Esophagus squamous epithelium (tissue), 5 donors: ENCODE measurements around the gene FAM107B. TPM values are rescaled to one million over a fixed set of nuclear protein-coding genes. Genes with fewer than 3 reads are reported as not detected.

ENCODE experiments used
- DNase-seq: peaks from one replicate; lab custom pipeline; 2025; lab: John Stamatoyannopoulos, UW
- H3K27ac ChIP-seq, 4 donors: fragments of 200-600 bp; sonication (generic); one replicate each; pipeline ENCODE4 v1.5.1; 2016 to 2019; ENCODE audit warnings: mild to moderate bottlenecking in 1 of 4
- H3K27me3 ChIP-seq, 4 donors: fragments of 200-600 bp; sonication (generic); 1 replicate in 3 of 4; 2 replicates in 1 of 4; pipeline versions ENCODE4 v1.5.1 to v1.6.0; 2017 to 2021; ENCODE audit warnings: antibody characterized with exemption in 1 of 4
- H3K36me3 ChIP-seq, 3 donors: fragments of 200-600 bp; sonication (generic); one replicate each; pipeline ENCODE4 v1.5.1; 2016 to 2019
- H3K4me1 ChIP-seq, 3 donors: fragments of 200-600 bp; sonication (generic); one replicate each; pipeline ENCODE4 v1.5.1; 2017 to 2019
- H3K4me3 ChIP-seq, 4 donors: fragments of 200-600 bp; sonication (generic); 1 replicate in 3 of 4; 2 replicates in 1 of 4; pipeline ENCODE4 v1.5.1; 2016 to 2019; ENCODE audit warnings: mild to moderate bottlenecking in 2 of 4, moderate library complexity in 1 of 4
- H3K9me3 ChIP-seq, 3 donors: fragments of 200-600 bp; sonication (generic); one replicate each; pipeline ENCODE4 v1.5.1; 2016 to 2019
- POLR2A ChIP-seq, 4 donors: fragments of 450-650 bp; IDR thresholded peaks; one replicate each; pipeline ENCODE4 v1.6.1; 2017; ENCODE audit warnings: antibody characterized with exemption in 4 of 4, mild to moderate bottlenecking in 4 of 4, moderate library complexity in 3 of 4
- whole genome bisulfite sequencing, 2 donors: methylation state at CpG; one replicate each; pipeline ENCODE4 v1.1.5; 2018; 5-methylcytosine and 5-hydroxymethylcytosine counted together
- intact Hi-C: fragments of 100-400 bp; cut with DNase I; formaldehyde crosslinking; loops from one replicate; pipeline ENCODE4 v1.15.0; 2022
- total RNA-seq, 4 donors: library from RNA; depleted of rRNA; stranded (reverse); fragments of >200 nt; gene quantifications; one replicate each; pipeline ENCODE4 v1.1.0, GENCODE V29; 2016
- TF ChIP-seq, protein P1 (sequence below), 6 experiments: fragments of 450-650 bp in 4 of 6; fragments of 200-600 bp in 2 of 6; sonication (generic) in 2 of 6; IDR thresholded peaks; one replicate each; pipeline ENCODE4 v1.5.1; 2016 to 2019; ENCODE audit warnings: antibody characterized with exemption in 6 of 6, mild to moderate bottlenecking in 4 of 6, moderate library complexity in 4 of 6
- donor health status: DM: yes; HTN: yes; CAD: no.

FAM107B gene
- total RNA-seq, 4 donors from 2014 or later, result 6.7 to 17.0 (median 12.9) TPM

DNA sequence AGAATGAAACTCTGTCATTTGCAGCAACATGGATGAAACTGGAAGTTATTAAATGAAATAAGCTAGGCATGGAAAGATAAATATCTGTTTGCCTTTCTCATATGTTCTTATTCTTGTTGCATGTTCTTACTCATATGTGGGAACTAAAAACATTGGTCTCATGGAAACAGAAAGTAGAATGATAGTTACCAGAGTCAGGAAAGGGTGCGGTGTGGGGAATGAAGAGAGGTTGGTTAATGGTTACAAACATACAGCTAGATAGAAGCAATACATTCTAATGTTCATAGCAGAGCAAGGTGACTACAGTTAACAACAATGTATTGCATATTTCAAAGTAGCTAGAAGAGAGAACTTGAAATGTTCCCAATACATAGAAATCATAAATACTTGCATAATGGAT lies 105.1 kb downstream of the FAM107B start:
- 89 to 100% methylated on average over 1 of the region's 1 CpG for WGBS, 2 donors
- H3K4me3 ChIP-seq, result no peak overlapping the region
- H3K27me3 ChIP-seq, result no peaks in the 10 kb centered on the region
- intact Hi-C loops, result no loop called here
- DNase-seq, result no peak
- peaks cover 0 to 28% (median 12%) of the 10 kb centered on the region in 3 donors for H3K4me1 ChIP-seq
- no peaks in the 10 kb centered on the region for H3K9me3 ChIP-seq
- H3K36me3 ChIP-seq, result no peaks in the 10 kb centered on the region
- peak overlapping the region in 1 of 4 donors; percentile 63 for H3K27ac ChIP-seq
- TF ChIP-seq, protein P1, sequence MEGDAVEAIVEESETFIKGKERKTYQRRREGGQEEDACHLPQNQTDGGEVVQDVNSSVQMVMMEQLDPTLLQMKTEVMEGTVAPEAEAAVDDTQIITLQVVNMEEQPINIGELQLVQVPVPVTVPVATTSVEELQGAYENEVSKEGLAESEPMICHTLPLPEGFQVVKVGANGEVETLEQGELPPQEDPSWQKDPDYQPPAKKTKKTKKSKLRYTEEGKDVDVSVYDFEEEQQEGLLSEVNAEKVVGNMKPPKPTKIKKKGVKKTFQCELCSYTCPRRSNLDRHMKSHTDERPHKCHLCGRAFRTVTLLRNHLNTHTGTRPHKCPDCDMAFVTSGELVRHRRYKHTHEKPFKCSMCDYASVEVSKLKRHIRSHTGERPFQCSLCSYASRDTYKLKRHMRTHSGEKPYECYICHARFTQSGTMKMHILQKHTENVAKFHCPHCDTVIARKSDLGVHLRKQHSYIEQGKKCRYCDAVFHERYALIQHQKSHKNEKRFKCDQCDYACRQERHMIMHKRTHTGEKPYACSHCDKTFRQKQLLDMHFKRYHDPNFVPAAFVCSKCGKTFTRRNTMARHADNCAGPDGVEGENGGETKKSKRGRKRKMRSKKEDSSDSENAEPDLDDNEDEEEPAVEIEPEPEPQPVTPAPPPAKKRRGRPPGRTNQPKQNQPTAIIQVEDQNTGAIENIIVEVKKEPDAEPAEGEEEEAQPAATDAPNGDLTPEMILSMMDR (IDR thresholded peaks at IDR 0.05), result no peak
- no peak for TF ChIP-seq POLR2A (IDR thresholded peaks at IDR 0.05)

DNA sequence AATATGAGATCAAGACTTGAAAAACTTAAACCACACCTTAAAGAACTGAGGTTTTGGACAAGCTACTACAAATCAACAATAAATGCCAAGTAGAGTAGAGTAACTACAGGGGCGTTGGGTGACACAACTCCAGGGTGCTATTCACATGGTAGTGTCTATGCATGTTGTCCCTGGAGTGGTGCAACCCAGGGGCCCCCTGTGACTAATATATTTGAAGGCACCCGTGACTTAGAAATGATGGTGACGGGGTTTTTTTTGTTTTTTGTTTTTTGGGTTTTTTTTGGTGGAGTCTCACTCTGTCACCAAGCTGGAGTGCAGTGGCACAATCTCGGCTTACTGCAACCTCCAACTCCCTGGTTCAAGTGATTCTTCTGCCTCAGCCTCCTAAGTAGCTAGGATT lies 106.9 kb downstream of the FAM107B start:
- WGBS, 2 donors, result 57 to 60% methylated on average over 4 of the region's 4 CpGs
- peaks cover 0 to 28% (median 15%) of the 10 kb centered on the region in 3 donors for H3K4me1 ChIP-seq
- no peaks in the 10 kb centered on the region for H3K36me3 ChIP-seq
- TF ChIP-seq, protein P1 (IDR thresholded peaks at IDR 0.05), result no peak
- TF ChIP-seq POLR2A (IDR thresholded peaks at IDR 0.05), result no peak
- DNase-seq, result no peak
- intact Hi-C loops, result no loop called here
- H3K27ac ChIP-seq, result no peak overlapping the region
- no peak overlapping the region for H3K4me3 ChIP-seq
- no peaks in the 10 kb centered on the region for H3K27me3 ChIP-seq
- H3K9me3 ChIP-seq, result no peaks in the 10 kb centered on the region

DNA sequence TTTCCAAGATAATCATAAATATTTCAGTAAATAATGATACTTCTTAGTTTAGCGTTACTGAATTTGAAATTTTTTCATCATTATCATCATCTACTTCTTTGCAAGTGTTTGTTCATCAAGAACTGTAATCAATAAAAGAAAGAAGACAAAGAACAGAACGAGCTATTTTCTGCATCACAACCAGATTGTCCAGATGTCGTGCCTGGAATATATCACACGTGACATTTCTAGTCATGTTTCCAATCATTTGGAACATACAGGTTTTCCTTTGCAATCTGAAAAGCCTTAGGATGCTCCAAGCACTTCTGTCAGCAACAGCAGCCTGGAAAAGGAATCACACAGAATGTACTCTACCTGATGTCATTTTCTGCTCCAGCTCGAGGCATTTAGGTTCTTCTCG lies 107.4 kb downstream of the FAM107B start:
- no peaks in the 10 kb centered on the region for H3K27me3 ChIP-seq
- H3K9me3 ChIP-seq, result no peaks in the 10 kb centered on the region
- intact Hi-C loops, result no loop called here
- H3K27ac ChIP-seq, result no peak overlapping the region
- no peak overlapping the region for H3K4me3 ChIP-seq
- no peak for DNase-seq
- 54 to 60% methylated on average over 6 of the region's 6 CpGs for WGBS, 2 donors
- no peak for TF ChIP-seq POLR2A (IDR thresholded peaks at IDR 0.05)
- TF ChIP-seq, protein P1 (IDR thresholded peaks at IDR 0.05), result no peak
- H3K4me1 ChIP-seq, result peaks cover 0 to 28% (median 15%) of the 10 kb centered on the region in 3 donors
- no peaks in the 10 kb centered on the region for H3K36me3 ChIP-seq

DNA sequence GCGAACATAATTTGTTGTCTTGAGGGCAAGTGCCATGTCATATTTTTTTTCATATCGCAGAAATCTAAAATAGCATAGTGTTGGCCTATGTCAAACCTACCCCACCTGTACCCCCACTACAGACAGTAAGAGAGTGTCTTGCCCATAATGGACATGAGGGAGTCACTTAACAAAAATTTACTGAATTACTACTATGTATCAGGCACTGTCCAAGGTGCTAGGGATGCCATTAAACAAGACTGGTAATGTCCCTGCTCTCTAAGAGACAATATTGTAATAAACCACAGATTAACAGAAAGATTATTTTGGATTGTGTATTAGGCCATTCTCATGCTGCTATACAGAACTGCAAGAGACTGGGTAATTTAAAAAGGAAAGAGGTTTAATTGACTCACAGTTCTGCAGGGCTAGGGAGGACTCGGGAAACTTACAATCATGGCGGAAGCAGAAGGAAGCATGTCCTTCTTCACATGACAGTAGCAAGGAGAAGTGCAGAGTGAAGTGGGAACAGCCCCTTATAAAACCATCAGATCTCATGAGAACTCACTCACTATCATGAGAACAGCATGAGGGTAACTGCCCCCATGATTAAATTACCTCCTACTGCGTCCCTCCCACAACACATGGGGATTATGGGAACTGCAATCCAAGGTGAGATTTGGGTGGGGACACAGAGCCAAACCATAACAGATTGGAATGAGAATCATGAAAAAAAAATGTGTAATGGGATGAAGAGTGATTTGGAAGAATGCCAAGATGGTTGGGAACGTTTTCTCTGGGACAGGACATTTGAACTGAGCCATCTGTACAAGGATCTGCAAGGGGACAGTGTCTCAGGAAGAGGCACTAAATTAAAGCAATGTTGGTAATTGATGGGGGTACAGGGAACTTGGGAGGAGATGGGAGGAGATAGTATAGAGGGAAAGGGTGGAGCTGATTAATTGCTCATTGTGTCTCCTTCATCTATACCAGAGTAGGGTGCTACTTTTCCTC lies 108.5 kb downstream of the FAM107B start:
- Histone ChIP-seq H3K27ac (peak overlapping the region in 1 of 4 donors; percentile 10), H3K36me3 (no peaks in the 10 kb centered on the region)
- intact Hi-C loops, result no loop called here

More for the DNA sequence above, 108.5 kb downstream of the FAM107B start:
- TF ChIP-seq POLR2A (IDR thresholded peaks at IDR 0.05), result no peak
- TF ChIP-seq, protein P1 (IDR thresholded peaks at IDR 0.05), result no peak
- 82 to 89% methylated on average over 6 of the region's 6 CpGs for WGBS, 2 donors
- H3K9me3 ChIP-seq, result no peaks in the 10 kb centered on the region
- peaks cover 0 to 22% (median 13%) of the 10 kb centered on the region in 3 donors for H3K4me1 ChIP-seq
- no peak overlapping the region for H3K4me3 ChIP-seq
- DNase-seq, result no peak
- no peaks in the 10 kb centered on the region for H3K27me3 ChIP-seq
